Left lung (tissue), 10 donors: ENCODE data around the gene ALKBH8. TPM values are rescaled to one million over a fixed set of nuclear protein-coding genes. Genes with fewer than 3 reads are reported as not detected.
"Not testable (repeated sequence)": the region's sequence is repeated elsewhere in the genome, so short reads cannot be mapped to it uniquely, and the experiment has no call there.

Source experiments
- ATAC-seq: fragments of 200-7000 bp; cut with Tn5 transposase; one replicate; pipeline ENCODE4 v1.9.1; 2020; ENCODE audit warnings: moderate library complexity
- DNase-seq, 4 donors: peaks; one replicate each; pipeline ENCODE4 v3.0.0-alpha.2; 2013 to 2020
- H3K27ac ChIP-seq, 2 donors: fragments of 200-600 bp; sonication (generic) in 1 of 2; one replicate each; pipeline versions ENCODE4 v1.5.0 to v1.8.0; 2020 to 2021
- H3K27me3 ChIP-seq, 2 donors: fragments of 200-600 bp; sonication (generic) in 1 of 2; one replicate each; pipeline versions ENCODE4 v1.5.0 to v1.8.0; 2020 to 2021
- H3K36me3 ChIP-seq, 2 donors: fragments of 200-600 bp; sonication (generic) in 1 of 2; one replicate each; pipeline versions ENCODE4 v1.5.0 to v1.8.0; 2020 to 2021
- H3K4me1 ChIP-seq, 2 donors: fragments of 200-600 bp; one replicate each; pipeline ENCODE4 v1.8.0; 2021
- H3K4me3 ChIP-seq, 2 donors: fragments of 200-600 bp; sonication (generic) in 1 of 2; one replicate each; pipeline versions ENCODE4 v1.5.0 to v1.8.0; 2020 to 2021; ENCODE audit warnings: mild to moderate bottlenecking in 1 of 2
- H3K9me3 ChIP-seq, 2 donors: fragments of 200-600 bp; sonication (generic) in 1 of 2; one replicate each; pipeline versions ENCODE4 v1.5.0 to v1.8.0; 2020 to 2021
- intact Hi-C, 2 donors: fragments of 100-400 bp; cut with DNase I; formaldehyde crosslinking; loops; one replicate each; pipeline versions ENCODE4 v1.11.2 to v1.14.2; 2022
- polyA plus RNA-seq, 6 donors: library from polyadenylated mRNA; unstranded; fragments of 120-200 nt; gene quantifications; one replicate each; pipeline ENCODE4 v1.2.1, GENCODE V29; 2013; ENCODE audit not compliant: insufficient read length in 6 of 6
- total RNA-seq, 2 donors: library from RNA; stranded (reverse); fragmentation: NEBNext Ultra II Directional; extraction: Animal tissue kit (Norgen Biotek cat#: 25700); gene quantifications; one replicate each; pipeline ENCODE4 v1.2.1, GENCODE V29; 2021
- TF ChIP-seq, protein P1 (sequence below), 2 donors: fragments of 200-600 bp; sonication (generic) in 1 of 2; IDR thresholded peaks; one replicate each; pipeline versions ENCODE4 v1.5.0 to v1.8.0; 2021; ENCODE audit warnings: antibody characterized with exemption in 2 of 2
- donor health status: DM: no; HTN: yes; CAD: no.
- donor health status: DM: no; HTN: no; CAD: no.

Gene ALKBH8
- total and polyA plus RNA-seq, 8 donors = 6.5 to 16.5 (median 14.8) TPM

DNA sequence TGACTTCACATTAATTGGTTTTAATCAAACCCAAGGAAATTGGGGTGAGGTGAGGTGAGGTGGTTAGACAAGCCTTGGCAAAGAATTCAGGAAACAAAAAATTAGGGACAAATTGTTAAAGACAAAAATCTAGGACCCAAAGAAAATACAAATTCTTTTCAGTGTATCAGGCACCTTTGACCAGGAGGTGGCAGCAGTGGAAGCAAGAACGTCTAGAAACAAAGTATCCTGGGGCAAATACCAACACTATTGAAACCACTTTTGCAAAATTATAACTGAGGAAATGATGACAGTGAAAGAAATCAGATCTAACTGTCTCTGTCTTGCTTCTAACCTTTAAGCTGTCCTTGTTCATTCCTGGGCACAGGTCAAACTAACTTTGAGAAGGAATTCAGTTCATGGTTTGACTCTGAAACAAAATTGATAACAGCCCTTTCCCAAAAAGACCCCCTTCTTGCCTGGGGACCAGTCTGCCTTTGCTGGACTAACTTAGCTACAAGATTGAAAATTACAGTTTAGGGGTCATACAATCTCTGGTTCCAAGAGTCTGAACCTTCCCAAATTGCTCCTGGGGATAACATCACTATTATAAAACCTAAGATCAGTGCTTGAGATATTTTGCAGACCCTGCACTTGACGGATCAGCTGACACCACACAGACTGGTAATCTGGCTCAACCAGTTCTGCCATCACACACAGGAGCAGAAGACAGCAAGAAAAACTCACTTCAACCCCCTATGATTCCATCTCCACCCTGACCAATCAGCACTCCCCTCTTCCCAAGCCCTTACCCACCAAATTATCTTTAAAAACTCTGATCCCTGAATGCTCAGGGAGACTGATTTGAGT is 11.2 kb upstream of the ALKBH8 start:
- intact Hi-C loops = loop anchor here in 1 of 2 donors (5.0 kb wide), 1 partner anchor 111 kb away; no protein-coding TSS in a partner anchor
- H3K9me3 ChIP-seq, H3K4me1 ChIP-seq, H3K27ac ChIP-seq, H3K4me3 ChIP-seq, H3K36me3 ChIP-seq, H3K27me3 ChIP-seq: not testable (repeated sequence)
- TF ChIP-seq, protein P1, sequence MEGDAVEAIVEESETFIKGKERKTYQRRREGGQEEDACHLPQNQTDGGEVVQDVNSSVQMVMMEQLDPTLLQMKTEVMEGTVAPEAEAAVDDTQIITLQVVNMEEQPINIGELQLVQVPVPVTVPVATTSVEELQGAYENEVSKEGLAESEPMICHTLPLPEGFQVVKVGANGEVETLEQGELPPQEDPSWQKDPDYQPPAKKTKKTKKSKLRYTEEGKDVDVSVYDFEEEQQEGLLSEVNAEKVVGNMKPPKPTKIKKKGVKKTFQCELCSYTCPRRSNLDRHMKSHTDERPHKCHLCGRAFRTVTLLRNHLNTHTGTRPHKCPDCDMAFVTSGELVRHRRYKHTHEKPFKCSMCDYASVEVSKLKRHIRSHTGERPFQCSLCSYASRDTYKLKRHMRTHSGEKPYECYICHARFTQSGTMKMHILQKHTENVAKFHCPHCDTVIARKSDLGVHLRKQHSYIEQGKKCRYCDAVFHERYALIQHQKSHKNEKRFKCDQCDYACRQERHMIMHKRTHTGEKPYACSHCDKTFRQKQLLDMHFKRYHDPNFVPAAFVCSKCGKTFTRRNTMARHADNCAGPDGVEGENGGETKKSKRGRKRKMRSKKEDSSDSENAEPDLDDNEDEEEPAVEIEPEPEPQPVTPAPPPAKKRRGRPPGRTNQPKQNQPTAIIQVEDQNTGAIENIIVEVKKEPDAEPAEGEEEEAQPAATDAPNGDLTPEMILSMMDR (IDR thresholded peaks at IDR 0.05) = peak; percentile 33 to 79
- ATAC-seq (peak; percentile 90), DNase-seq (peak in 1 of 4 donors; percentile 47)

DNA sequence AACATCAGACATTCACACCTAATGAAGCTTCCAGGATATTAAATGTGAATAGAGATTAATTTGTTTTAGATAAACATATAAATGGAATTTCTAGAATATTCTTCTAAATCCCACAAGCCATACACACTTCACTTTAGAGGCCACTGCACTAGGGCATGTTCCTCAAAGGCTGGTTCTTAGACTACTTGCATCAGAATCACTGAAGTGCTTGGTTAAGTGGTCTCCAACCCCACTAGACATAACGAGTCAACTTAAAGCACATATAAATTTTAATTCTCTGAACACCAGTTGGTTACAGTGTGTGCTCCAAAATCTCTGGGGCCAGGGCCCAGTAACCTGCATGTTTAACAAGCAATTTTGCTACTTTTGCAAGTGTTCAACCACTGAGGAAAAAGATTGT is 7.9 kb upstream of the ALKBH8 start:
- intact Hi-C loops = no loop called here
- no peaks in the 10 kb centered on the region for H3K36me3 ChIP-seq
- DNase-seq (no peak), ATAC-seq (peak; percentile 61)
- H3K27me3 ChIP-seq = no peaks in the 10 kb centered on the region
- TF ChIP-seq, protein P1 (IDR thresholded peaks at IDR 0.05) = no peak
- no peaks in the 10 kb centered on the region for H3K9me3 ChIP-seq
- H3K4me3 ChIP-seq = no peak overlapping the region
- no peaks in the 10 kb centered on the region for H3K4me1 ChIP-seq
- H3K27ac ChIP-seq = no peak overlapping the region

DNA sequence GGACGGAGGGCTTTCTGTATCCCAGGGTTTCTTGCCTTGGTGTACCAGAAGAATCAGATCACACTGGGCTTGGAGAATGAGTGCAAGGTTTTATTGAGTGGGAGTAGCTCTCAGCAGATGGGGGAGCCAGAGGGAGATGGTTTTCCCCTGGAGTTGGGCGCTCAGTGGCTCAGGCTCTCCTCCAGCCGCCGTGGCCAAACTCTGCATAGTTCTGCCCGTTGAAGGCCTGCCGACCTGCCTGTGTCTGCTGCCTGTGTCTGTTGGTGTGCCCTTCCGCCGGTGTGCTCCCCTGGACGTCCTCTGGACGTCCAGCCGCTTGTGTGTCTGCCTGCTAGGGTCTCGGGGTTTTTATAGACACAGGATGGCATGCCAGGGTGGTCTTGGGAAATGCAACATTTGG is 4.5 kb upstream of the ALKBH8 start:
- Histone ChIP-seq H3K27me3 (no peaks in the 10 kb centered on the region), H3K27ac (no peak overlapping the region), H3K36me3 (no peaks in the 10 kb centered on the region), H3K4me1 (peaks cover 0 to 5% of the 10 kb centered on the region in 2 donors), H3K9me3 (no peaks in the 10 kb centered on the region), H3K4me3 (no peak overlapping the region)
- ATAC-seq = no peak
- intact Hi-C loops = no loop called here
- TF ChIP-seq, protein P1 (IDR thresholded peaks at IDR 0.05) = no peak
- DNase-seq = no peak

DNA sequence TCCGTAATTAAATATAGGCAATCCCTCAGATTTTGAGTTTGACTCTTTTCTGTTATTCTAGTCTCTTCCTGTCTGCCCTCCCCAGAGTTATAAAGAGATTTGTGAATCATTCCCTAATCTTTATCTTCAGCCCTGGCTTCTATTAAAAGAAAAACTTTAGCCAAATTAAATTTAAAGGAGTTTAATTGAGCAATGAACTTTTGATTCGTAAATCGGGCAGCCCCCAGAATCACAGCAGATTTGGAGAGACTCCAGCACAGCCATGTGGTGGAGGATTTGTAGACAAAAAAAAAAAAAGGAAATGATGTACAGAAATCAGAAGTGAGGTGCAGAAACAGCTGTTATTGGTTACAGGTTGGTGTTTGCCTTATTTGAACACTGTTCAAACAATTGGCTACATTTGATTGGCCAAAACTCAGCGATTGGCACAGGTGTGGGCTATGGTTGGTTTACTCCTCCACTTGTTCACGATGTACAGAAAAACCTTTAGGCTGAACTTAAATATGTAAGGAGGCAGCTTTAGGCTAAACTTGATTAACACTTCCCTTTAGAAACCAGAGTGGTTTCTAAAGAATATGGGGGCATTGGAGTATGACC is 2.3 kb upstream of the ALKBH8 start:
- TF ChIP-seq, protein P1 (IDR thresholded peaks at IDR 0.05) = no peak
- no peak overlapping the region for H3K27ac ChIP-seq
- DNase-seq = no peak
- peaks cover 4 to 22% of the 10 kb centered on the region in 2 donors for H3K4me1 ChIP-seq
- H3K27me3 ChIP-seq = no peaks in the 10 kb centered on the region
- no peak overlapping the region for H3K4me3 ChIP-seq
- intact Hi-C loops = no loop called here
- ATAC-seq = no peak
- no peaks in the 10 kb centered on the region for H3K36me3 ChIP-seq
- no peaks in the 10 kb centered on the region for H3K9me3 ChIP-seq

DNA sequence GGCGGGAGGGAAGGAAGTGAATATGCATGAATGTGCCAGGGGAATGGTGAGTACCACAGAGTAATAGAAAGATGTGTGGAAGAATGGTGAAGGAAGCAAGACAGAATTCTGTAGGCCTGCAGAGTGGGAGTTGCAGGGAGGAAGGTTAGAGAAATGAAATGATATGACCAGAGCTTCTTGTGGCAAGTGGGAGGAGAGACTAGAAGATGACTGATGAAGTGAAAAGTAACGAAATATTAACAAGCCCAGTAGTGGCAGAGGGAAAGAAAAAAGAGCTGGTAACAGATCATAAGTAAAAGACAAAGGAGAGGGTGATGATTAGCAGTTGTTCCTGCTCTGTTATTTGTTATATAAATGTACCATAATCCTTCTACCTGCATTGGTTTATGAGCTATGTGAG is 1.0 kb upstream of the ALKBH8 start:
- DNase-seq = no peak
- no peak for ATAC-seq
- no peaks in the 10 kb centered on the region for H3K9me3 ChIP-seq
- TF ChIP-seq, protein P1 (IDR thresholded peaks at IDR 0.05) = no peak
- intact Hi-C loops = no loop called here
- no peak overlapping the region for H3K4me3 ChIP-seq
- H3K4me1 ChIP-seq = peaks cover 4 to 22% of the 10 kb centered on the region in 2 donors
- H3K27ac ChIP-seq = no peak overlapping the region
- H3K36me3 ChIP-seq = no peaks in the 10 kb centered on the region
- no peaks in the 10 kb centered on the region for H3K27me3 ChIP-seq

DNA sequence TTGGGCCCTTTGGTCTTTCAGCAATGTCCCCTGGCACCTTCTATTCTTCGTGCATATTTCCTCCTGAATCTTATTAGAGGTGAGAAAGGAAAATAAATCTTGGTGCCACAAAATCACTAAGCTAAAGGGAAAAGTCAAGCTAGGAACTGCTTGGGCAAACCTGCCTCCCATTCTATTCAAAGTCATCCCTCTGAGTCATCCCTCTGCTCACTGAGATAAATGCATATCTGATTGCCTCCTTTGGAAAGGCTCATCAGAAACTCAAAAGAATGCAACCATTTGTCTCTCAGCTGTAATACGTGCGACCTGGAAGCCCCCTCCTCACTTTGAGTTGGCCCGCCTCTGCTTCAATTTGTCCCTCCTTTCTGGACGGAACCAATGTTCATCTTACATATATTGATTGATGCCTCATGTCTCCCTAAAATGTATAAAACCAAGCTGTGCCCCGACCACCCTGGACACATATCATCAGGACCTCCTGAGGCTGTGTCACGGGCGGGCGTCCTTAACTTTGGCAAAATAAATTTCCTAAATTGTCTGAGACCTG is 493 bp upstream of the ALKBH8 start:
- H3K36me3 ChIP-seq, H3K9me3 ChIP-seq, DNase-seq, intact Hi-C loops, H3K27me3 ChIP-seq: not testable (repeated sequence)
- Histone ChIP-seq H3K4me1 (peaks cover 4 to 22% of the 10 kb centered on the region in 2 donors), H3K4me3 (peak overlapping the region; percentile 60 to 78), H3K27ac (peak overlapping the region; percentile 84 to 93)
- peak; percentile 7 for ATAC-seq
